Activated naive CD8-positive, alpha-beta T cell treated with anti-CD3 and anti-CD28 coated beads, Interleukin-2, amount 50 U/mL, for 16 hours (primary cell): ENCODE data around the gene BCL2L2.
"Not testable (repeated sequence)": the region's sequence is repeated elsewhere in the genome, so short reads cannot be mapped to it uniquely, and the experiment has no call there.

Experiments used
- DNase-seq: peaks from one replicate; pipeline ENCODE4 v3.0.0-alpha.2; 2020; ENCODE audit warnings: low read depth, low spot score

Gene BCL2L2

GRCh38 chr14:23306412-23307145 is at the start of gene BCL2L2:
BCL2L2 (plus strand) TSS chr14:23306833; CDS start chr14:23307768, 935 bp downstream.
- DNase-seq, result no peak

- DNase-seq, result no peak
Observed at GRCh38 chr14:23258256-23258655, 48.4 kb upstream of the BCL2L2 start.

- DNase-seq, result no peak
Observed at GRCh38 chr14:23259426-23259825, 47.2 kb upstream of the BCL2L2 start.

GRCh38 chr14:23260849-23261248 is 45.8 kb upstream of the BCL2L2 start:
- DNase-seq, result not testable (repeated sequence)

GRCh38 chr14:23269193-23269592 is 37.4 kb upstream of the BCL2L2 start:
- DNase-seq, result no peak

GRCh38 chr14:23275412-23275811 is 31.2 kb upstream of the BCL2L2 start:
- no peak for DNase-seq

GRCh38 chr14:23277189-23277588 is 29.4 kb upstream of the BCL2L2 start:
- DNase-seq, result no peak

GRCh38 chr14:23277928-23278327 is 28.7 kb upstream of the BCL2L2 start:
- DNase-seq, result not testable (repeated sequence)

- DNase-seq, result no peak
Observed at GRCh38 chr14:23281247-23281646, 25.4 kb upstream of the BCL2L2 start.

GRCh38 chr14:23284654-23285529 is 21.7 kb upstream of the BCL2L2 start:
- no peak for DNase-seq

GRCh38 chr14:23285530-23286019 is 21.1 kb upstream of the BCL2L2 start:
- DNase-seq, result no peak

- peak; percentile 99 for DNase-seq
Observed at GRCh38 chr14:23286020-23286901, 20.4 kb upstream of the BCL2L2 start, which contains the start of gene HOMEZ. HOMEZ (minus strand) TSS chr14:23286132; CDS start chr14:23285952, 180 bp downstream.

GRCh38 chr14:23286902-23287479 is 19.6 kb upstream of the BCL2L2 start:
- no peak for DNase-seq

- DNase-seq, result peak; percentile 16
Observed at GRCh38 chr14:23294734-23295561, 11.7 kb upstream of the BCL2L2 start.

GRCh38 chr14:23296012-23296777 is 10.4 kb upstream of the BCL2L2 start:
- DNase-seq, result no peak

- no peak for DNase-seq
Observed at GRCh38 chr14:23297096-23297495, 9.5 kb upstream of the BCL2L2 start.

GRCh38 chr14:23297611-23298277 is 8.9 kb upstream of the BCL2L2 start:
- DNase-seq, result no peak

- no peak for DNase-seq
Observed at GRCh38 chr14:23299211-23299957, 7.2 kb upstream of the BCL2L2 start.
